Peyer's patch (tissue), 4 donors: Measurements from ENCODE around the gene PLP2. TPM values are rescaled to one million over a fixed set of nuclear protein-coding genes. Genes with fewer than 3 reads are reported as not detected.

Experiments
- DNase-seq, 3 donors: peaks; one replicate each; pipeline ENCODE4 v3.0.0-alpha.2; 2017 to 2019
- H3K27ac ChIP-seq, 4 donors: fragments of 200-600 bp; sonication (generic); one replicate each; pipeline ENCODE4 v1.5.1; 2016 to 2019
- H3K27me3 ChIP-seq, 2 donors: fragments of 200-600 bp; sonication (generic); one replicate each; pipeline ENCODE4 v1.5.1; 2019
- H3K36me3 ChIP-seq, 3 donors: fragments of 200-600 bp; sonication (generic); one replicate each; pipeline ENCODE4 v1.5.1; 2016 to 2019
- H3K4me1 ChIP-seq, 4 donors: fragments of 200-600 bp; sonication (generic); one replicate each; pipeline ENCODE4 v1.5.1; 2016 to 2019
- H3K4me3 ChIP-seq, 4 donors: fragments of 200-600 bp; sonication (generic); 1 replicate in 3 of 4; 2 replicates in 1 of 4; pipeline ENCODE4 v1.5.1; 2016 to 2019; ENCODE audit warnings: mild to moderate bottlenecking in 1 of 4
- H3K9me3 ChIP-seq, 4 donors: fragments of 200-600 bp; sonication (generic); one replicate each; pipeline ENCODE4 v1.5.1; 2016 to 2019; ENCODE audit warnings: mild to moderate bottlenecking in 1 of 4
- POLR2A ChIP-seq, 2 donors: fragments of 450-650 bp; IDR thresholded peaks; one replicate each; pipeline ENCODE4 v1.5.1; 2017; ENCODE audit warnings: antibody characterized with exemption in 2 of 2, mild to moderate bottlenecking in 2 of 2, moderate library complexity in 2 of 2
- total RNA-seq, 4 donors: library from RNA; depleted of rRNA; stranded (reverse); fragments of >200 nt; gene quantifications; one replicate each; pipeline ENCODE4 v1.1.0, GENCODE V29; 2016
- TF ChIP-seq, protein P1 (sequence below), 6 experiments: fragments of 450-650 bp in 4 of 6; fragments of 200-600 bp in 2 of 6; sonication (generic) in 1 of 6; IDR thresholded peaks; one replicate each; pipeline ENCODE4 v1.5.1; 2017 to 2019; ENCODE audit warnings: antibody characterized with exemption in 6 of 6, mild to moderate bottlenecking in 3 of 6, moderate library complexity in 1 of 6

PLP2 gene
- total RNA-seq, 4 donors from 2014 or later, result 16.1 to 36.6 (median 30.8) TPM

DNA sequence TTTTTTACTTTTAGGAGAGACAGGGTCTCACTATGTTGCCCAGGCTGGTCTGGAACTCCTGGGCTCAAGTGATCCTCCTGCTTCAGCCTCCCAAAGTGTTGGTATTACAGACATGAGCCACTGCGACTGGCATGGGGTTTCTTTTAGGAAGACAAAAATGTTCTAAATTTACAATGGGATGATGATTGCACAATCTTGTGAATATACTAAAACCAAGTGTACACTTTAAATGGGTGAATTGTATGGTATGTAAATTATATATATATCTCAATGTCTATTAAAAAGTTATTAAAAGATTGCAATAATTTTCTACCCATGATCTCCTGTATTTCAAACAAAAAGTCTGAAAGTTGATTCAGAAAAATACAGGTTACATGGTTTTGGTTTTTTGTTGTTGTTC, 18.2 kb upstream of the PLP2 start:
- H3K4me1 ChIP-seq, result no peaks in the 10 kb centered on the region
- no peaks in the 10 kb centered on the region for H3K27me3 ChIP-seq
- no peaks in the 10 kb centered on the region for H3K9me3 ChIP-seq
- H3K36me3 ChIP-seq, result no peaks in the 10 kb centered on the region
- DNase-seq, result no peak
- TF ChIP-seq, protein P1, sequence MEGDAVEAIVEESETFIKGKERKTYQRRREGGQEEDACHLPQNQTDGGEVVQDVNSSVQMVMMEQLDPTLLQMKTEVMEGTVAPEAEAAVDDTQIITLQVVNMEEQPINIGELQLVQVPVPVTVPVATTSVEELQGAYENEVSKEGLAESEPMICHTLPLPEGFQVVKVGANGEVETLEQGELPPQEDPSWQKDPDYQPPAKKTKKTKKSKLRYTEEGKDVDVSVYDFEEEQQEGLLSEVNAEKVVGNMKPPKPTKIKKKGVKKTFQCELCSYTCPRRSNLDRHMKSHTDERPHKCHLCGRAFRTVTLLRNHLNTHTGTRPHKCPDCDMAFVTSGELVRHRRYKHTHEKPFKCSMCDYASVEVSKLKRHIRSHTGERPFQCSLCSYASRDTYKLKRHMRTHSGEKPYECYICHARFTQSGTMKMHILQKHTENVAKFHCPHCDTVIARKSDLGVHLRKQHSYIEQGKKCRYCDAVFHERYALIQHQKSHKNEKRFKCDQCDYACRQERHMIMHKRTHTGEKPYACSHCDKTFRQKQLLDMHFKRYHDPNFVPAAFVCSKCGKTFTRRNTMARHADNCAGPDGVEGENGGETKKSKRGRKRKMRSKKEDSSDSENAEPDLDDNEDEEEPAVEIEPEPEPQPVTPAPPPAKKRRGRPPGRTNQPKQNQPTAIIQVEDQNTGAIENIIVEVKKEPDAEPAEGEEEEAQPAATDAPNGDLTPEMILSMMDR (IDR thresholded peaks at IDR 0.05), result no peak
- no peak for TF ChIP-seq POLR2A (IDR thresholded peaks at IDR 0.05)
- no peak overlapping the region for H3K27ac ChIP-seq
- H3K4me3 ChIP-seq, result no peak overlapping the region

DNA sequence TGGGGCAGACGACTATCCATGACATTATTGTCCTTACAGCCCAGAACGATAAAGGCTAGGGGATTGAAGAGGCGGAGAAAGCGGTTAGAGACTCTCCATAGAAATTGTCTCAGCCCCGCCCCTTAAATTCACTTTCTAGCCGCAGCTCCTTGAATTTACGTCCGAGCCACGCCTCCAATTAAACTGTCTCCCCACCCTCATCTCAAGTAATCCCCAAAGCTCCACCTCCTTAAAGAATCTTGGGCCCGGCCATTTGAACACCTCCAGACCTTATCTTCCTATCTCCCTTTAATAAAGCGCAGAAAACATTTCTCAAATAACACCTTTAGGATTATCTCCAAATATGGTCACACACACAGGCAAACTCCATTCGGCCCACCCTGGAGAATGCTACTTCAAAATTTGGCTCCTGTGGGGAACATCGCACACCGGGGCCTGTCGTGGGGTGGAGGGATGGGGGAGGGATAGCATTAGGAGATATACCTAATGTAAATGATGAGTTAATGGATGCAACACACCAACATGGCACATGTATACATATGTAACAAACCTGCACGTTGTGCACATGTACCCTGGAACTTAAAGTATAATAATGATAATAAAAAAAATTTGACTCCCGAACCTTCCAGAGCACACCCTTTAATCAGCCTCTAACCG, 16.3 kb upstream of the PLP2 start:
- Histone ChIP-seq H3K4me1 (no peaks in the 10 kb centered on the region), H3K36me3 (no peaks in the 10 kb centered on the region), H3K27me3 (no peaks in the 10 kb centered on the region), H3K27ac (peak overlapping the region; percentile 82 to 98 (median 96)), H3K4me3 (peak overlapping the region; percentile 41 to 61 (median 53)), H3K9me3 (no peaks in the 10 kb centered on the region)
- peak in 2 of 3 donors; percentile 44 to 81 for DNase-seq
- peak in 1 of 2 donors; percentile 20 for TF ChIP-seq POLR2A (IDR thresholded peaks at IDR 0.05)
- TF ChIP-seq, protein P1 (IDR thresholded peaks at IDR 0.05), result no peak

- peak; percentile 85 to 94 (median 89) for DNase-seq
- no peaks in the 10 kb centered on the region for H3K36me3 ChIP-seq
- TF ChIP-seq POLR2A (IDR thresholded peaks at IDR 0.05), result peak; percentile 16 to 46
- TF ChIP-seq, protein P1 (IDR thresholded peaks at IDR 0.05), result peak; percentile 48 to 91 (median 78)
- peak overlapping the region; percentile 82 to 98 (median 96) for H3K27ac ChIP-seq
- H3K4me3 ChIP-seq, result peak overlapping the region; percentile 41 to 61 (median 53)
- H3K27me3 ChIP-seq, result no peaks in the 10 kb centered on the region
- H3K9me3 ChIP-seq, result no peaks in the 10 kb centered on the region
- no peaks in the 10 kb centered on the region for H3K4me1 ChIP-seq
These were observed 15.5 kb upstream of the PLP2 start for GRCh38 chrX:49155900-49156837.

DNA sequence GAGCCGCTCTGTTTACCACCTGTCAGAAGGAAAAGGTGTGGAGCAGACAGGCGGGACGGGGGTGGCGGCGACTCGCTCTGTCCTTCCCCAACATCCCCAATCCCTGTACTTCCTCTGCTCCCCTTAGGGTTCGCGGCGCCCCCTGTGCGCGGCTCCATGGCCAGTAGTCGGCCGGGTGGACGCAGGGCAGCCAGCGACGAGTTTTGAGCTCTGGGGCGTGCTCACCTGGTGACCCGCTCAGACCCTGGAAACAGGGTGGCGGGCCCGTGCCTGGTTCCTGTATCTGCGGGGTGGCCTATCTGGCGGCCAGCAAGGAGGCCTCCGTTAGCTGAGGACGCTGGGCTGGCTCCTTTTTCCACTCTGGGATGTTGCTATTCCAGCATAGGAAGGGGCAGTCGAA, 14.5 kb upstream of the PLP2 start:
- H3K27me3 ChIP-seq, result no peaks in the 10 kb centered on the region
- no peaks in the 10 kb centered on the region for H3K9me3 ChIP-seq
- DNase-seq, result no peak
- H3K4me3 ChIP-seq, result no peak overlapping the region
- TF ChIP-seq, protein P1 (IDR thresholded peaks at IDR 0.05), result no peak
- TF ChIP-seq POLR2A (IDR thresholded peaks at IDR 0.05), result no peak
- H3K36me3 ChIP-seq, result no peaks in the 10 kb centered on the region
- no peaks in the 10 kb centered on the region for H3K4me1 ChIP-seq
- no peak overlapping the region for H3K27ac ChIP-seq

GRCh38 chrX:49160908-49161307, 10.8 kb upstream of the PLP2 start:
- Histone ChIP-seq H3K4me1 (peaks cover 0 to 12% (median 0%) of the 10 kb centered on the region in 4 donors), H3K36me3 (no peaks in the 10 kb centered on the region), H3K4me3 (no peak overlapping the region), H3K27me3 (no peaks in the 10 kb centered on the region), H3K27ac (no peak overlapping the region), H3K9me3 (no peaks in the 10 kb centered on the region)
- DNase-seq, result no peak
- TF ChIP-seq, protein P1 (IDR thresholded peaks at IDR 0.05), result no peak
- no peak for TF ChIP-seq POLR2A (IDR thresholded peaks at IDR 0.05)
